Measurements from ENCODE around the gene DAB2IP. TPM values are rescaled to one million over a fixed set of nuclear protein-coding genes. Genes with fewer than 3 reads are reported as not detected.

The DAB2IP gene
- polyA plus RNA-seq, 1 donor (not counting 4 experiments of a cell fraction or from before 2014, with no cell fraction given) = 28.6 TPM

- DNase-seq (ENCODE audit: low read depth, low spot score) (no peak), FAIRE-seq (no peak)
- Histone ChIP-seq H3K4me3 (ENCODE audit: control insufficient read depth in 2 of 3, extremely low read depth in 1 of 3, insufficient read depth in 2 of 3, low read depth in 1 of 3, low read length in 3 of 3) (no peak overlapping the region), H3K9me3 (ENCODE audit: control insufficient read depth, low read depth, low read length) (no peaks in the 10 kb centered on the region), H2AFZ (ENCODE audit: control insufficient read depth, low read length) (no peak overlapping the region), H3K4me1 (ENCODE audit: control insufficient read depth, extremely low read depth, insufficient read depth, low read length) (no peaks in the 10 kb centered on the region), H3K9me1 (ENCODE audit: control insufficient read depth, extremely low read depth, insufficient read depth, low read length) (no peaks in the 10 kb centered on the region), H3K36me3 (ENCODE audit: control insufficient read depth in 2 of 2, extremely low read depth in 1 of 2, insufficient read depth in 2 of 2, low read length in 2 of 2) (peaks cover 0 to 4% of the 10 kb centered on the region in 2 experiments), H3K27me3 (ENCODE audit: control insufficient read depth, extremely low read depth, insufficient read depth, low read length) (no peaks in the 10 kb centered on the region), H3K4me2 (ENCODE audit: control insufficient read depth, extremely low read depth, insufficient read depth, low read depth, low read length) (no peak overlapping the region), H4K20me1 (ENCODE audit: control insufficient read depth, extremely low read depth, insufficient read depth, low read length) (no peaks in the 10 kb centered on the region), H3K27ac (ENCODE audit: control insufficient read depth, insufficient read depth, low read length) (no peak overlapping the region), H3K79me2 (ENCODE audit: control insufficient read depth, insufficient read depth, low read length) (no peaks in the 10 kb centered on the region), H3K9ac (ENCODE audit: control insufficient read depth, extremely low read depth, insufficient read depth, low read length) (no peak overlapping the region)
- dilution Hi-C loops (cut with MboI; ENCODE audit: extremely low pct_ligation_motif_present, low sequenced_read_pairs) = no loop called here
- TF ChIP-seq EZH2 (IDR thresholded peaks at IDR 0.05; ENCODE audit: low read length) (no peak), CTCF (optimal IDR thresholded peaks at IDR 0.05 in 1 of 3, IDR thresholded peaks at IDR 0.05 in 1 of 3, conservative IDR thresholded peaks at IDR 0.05 in 1 of 3; ENCODE audit: extremely low read depth in 1 of 3, insufficient read depth in 2 of 3, low read length in 3 of 3) (no peak)
Measured at GRCh38 chr9:121825031-121825691, 173.7 kb downstream of the DAB2IP start.

DNA sequence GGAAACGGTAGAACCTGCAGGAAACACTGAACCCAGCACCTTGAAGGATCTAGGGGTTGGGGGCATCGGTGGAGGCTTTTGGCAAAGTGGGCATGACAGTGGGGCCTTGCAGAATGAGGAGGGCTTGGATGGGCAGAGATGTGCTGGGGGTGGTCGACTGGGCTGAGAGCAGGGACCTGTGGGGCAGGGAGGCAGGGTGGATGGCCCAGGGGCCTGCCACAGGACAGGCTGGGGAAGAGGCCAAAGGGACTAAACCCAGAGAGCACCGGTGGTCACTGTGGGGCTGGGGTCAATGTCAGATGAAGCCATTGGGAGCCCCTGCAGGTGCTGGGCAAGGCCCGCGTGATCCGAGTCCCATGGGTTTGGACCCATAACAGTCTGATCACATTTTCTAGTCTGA is 175.3 kb downstream of the DAB2IP start:
- no peak overlapping the region for H3K27ac ChIP-seq (ENCODE audit: control insufficient read depth, insufficient read depth, low read length)
- TF ChIP-seq EZH2 (IDR thresholded peaks at IDR 0.05; ENCODE audit: low read length) (no peak), CTCF (optimal IDR thresholded peaks at IDR 0.05 in 1 of 3, IDR thresholded peaks at IDR 0.05 in 1 of 3, conservative IDR thresholded peaks at IDR 0.05 in 1 of 3; ENCODE audit: extremely low read depth in 1 of 3, insufficient read depth in 2 of 3, low read length in 3 of 3) (no peak)
- no peak overlapping the region for H2AFZ ChIP-seq (ENCODE audit: control insufficient read depth, low read length)
- FAIRE-seq (no peak), DNase-seq (ENCODE audit: low read depth, low spot score) (no peak)
- H3K79me2 ChIP-seq (ENCODE audit: control insufficient read depth, insufficient read depth, low read length) = no peaks in the 10 kb centered on the region
- H3K9ac ChIP-seq (ENCODE audit: control insufficient read depth, extremely low read depth, insufficient read depth, low read length) = no peak overlapping the region
- no peaks in the 10 kb centered on the region for H3K9me3 ChIP-seq (ENCODE audit: control insufficient read depth, low read depth, low read length)
- H3K4me1 ChIP-seq (ENCODE audit: control insufficient read depth, extremely low read depth, insufficient read depth, low read length) = no peaks in the 10 kb centered on the region
- no peak overlapping the region for H3K4me2 ChIP-seq (ENCODE audit: control insufficient read depth, extremely low read depth, insufficient read depth, low read depth, low read length)
- H4K20me1 ChIP-seq (ENCODE audit: control insufficient read depth, extremely low read depth, insufficient read depth, low read length) = no peaks in the 10 kb centered on the region
- no peak overlapping the region for H3K4me3 ChIP-seq (ENCODE audit: control insufficient read depth in 2 of 3, extremely low read depth in 1 of 3, insufficient read depth in 2 of 3, low read depth in 1 of 3, low read length in 3 of 3)
- dilution Hi-C loops (cut with MboI; ENCODE audit: extremely low pct_ligation_motif_present, low sequenced_read_pairs) = no loop called here
- H3K27me3 ChIP-seq (ENCODE audit: control insufficient read depth, extremely low read depth, insufficient read depth, low read length) = no peaks in the 10 kb centered on the region
- no peaks in the 10 kb centered on the region for H3K9me1 ChIP-seq (ENCODE audit: control insufficient read depth, extremely low read depth, insufficient read depth, low read length)
- H3K36me3 ChIP-seq (ENCODE audit: control insufficient read depth in 2 of 2, extremely low read depth in 1 of 2, insufficient read depth in 2 of 2, low read length in 2 of 2) = peaks cover 0 to 1% of the 10 kb centered on the region in 2 experiments
